ENCODE measurements around the gene VRK1. TPM values are rescaled to one million over a fixed set of nuclear protein-coding genes. Genes with fewer than 3 reads are reported as not detected.
A peak's percentile ranks its signal among the peaks of the same experiment; 100 is the strongest.

Gene VRK1
- polyA plus RNA-seq, 1 experiment = 8.3 TPM

- no peaks in the 10 kb centered on the region for H3K27me3 ChIP-seq (ENCODE audit: control insufficient read depth, insufficient read depth, low read length)
- H3K4me3 ChIP-seq (ENCODE audit: low read depth, low read length) = no peak overlapping the region
- ChIA-PET POLR2A (no interaction called here), CTCF (no interaction called here)
- DNase-seq (ENCODE audit: low read depth, low spot score) = no peak
- no peak for TF ChIP-seq CTCF (IDR thresholded peaks at IDR 0.05; ENCODE audit: low read depth, low read length)
- H3K27ac ChIP-seq (ENCODE audit: low read depth, low read length) = no peak overlapping the region
- H3K9me3 ChIP-seq (ENCODE audit: control insufficient read depth, insufficient read depth, low read length) = no peaks in the 10 kb centered on the region
These were observed 14.9 kb downstream of the VRK1 start for GRCh38 chr14:96811985-96812667.

DNA sequence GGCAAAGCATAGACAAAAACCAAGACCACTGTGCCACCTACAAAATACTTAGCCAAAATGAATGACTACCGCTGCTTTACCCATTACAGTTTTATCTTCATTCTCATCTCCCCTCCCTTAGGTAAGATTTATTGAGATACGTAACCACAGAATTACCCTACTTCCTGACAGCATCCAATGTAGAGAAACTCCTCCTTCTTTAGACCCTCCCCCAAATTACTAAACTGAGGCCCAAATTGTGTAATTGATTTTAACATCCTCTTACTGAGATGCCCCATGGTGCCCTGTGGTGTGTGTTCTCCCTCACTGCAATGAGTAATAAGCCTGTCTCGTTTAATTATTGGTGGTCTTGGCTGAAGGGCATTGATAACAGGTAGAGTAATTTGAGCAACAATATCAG lies 19.1 kb downstream of the VRK1 start:
- DNase-seq (ENCODE audit: low read depth, low spot score) = no peak
- Histone ChIP-seq H3K4me3 (ENCODE audit: low read depth, low read length) (no peak overlapping the region), H3K27me3 (ENCODE audit: control insufficient read depth, insufficient read depth, low read length) (no peaks in the 10 kb centered on the region), H3K27ac (ENCODE audit: low read depth, low read length) (no peak overlapping the region), H3K9me3 (ENCODE audit: control insufficient read depth, insufficient read depth, low read length) (no peaks in the 10 kb centered on the region)
- no peak for TF ChIP-seq CTCF (IDR thresholded peaks at IDR 0.05; ENCODE audit: low read depth, low read length)
- ChIA-PET POLR2A (no interaction called here), CTCF (no interaction called here)

GRCh38 chr14:96817750-96818666 lies 20.8 kb downstream of the VRK1 start:
- CTCF ChIA-PET = interaction anchor here (0.6 to 1.0 kb wide), 2 partner anchors 35 to 251 kb away, joined by 3 read pairs; no protein-coding TSS in a partner anchor
- TF ChIP-seq CTCF (IDR thresholded peaks at IDR 0.05; ENCODE audit: low read depth, low read length) = no peak
- POLR2A ChIA-PET = no interaction called here
- peak overlapping the region; percentile 8; the same call in 1 of the 2 replicates for H3K4me3 ChIP-seq (ENCODE audit: low read depth, low read length)
- H3K27me3 ChIP-seq (ENCODE audit: control insufficient read depth, insufficient read depth, low read length) = no peaks in the 10 kb centered on the region
- no peak overlapping the region for H3K27ac ChIP-seq (ENCODE audit: low read depth, low read length)
- no peaks in the 10 kb centered on the region for H3K9me3 ChIP-seq (ENCODE audit: control insufficient read depth, insufficient read depth, low read length)
- DNase-seq (ENCODE audit: low read depth, low spot score) = no peak

- POLR2A ChIA-PET = no interaction called here
- H3K9me3 ChIP-seq (ENCODE audit: control insufficient read depth, insufficient read depth, low read length) = no peaks in the 10 kb centered on the region
- DNase-seq (ENCODE audit: low read depth, low spot score) = no peak
- H3K4me3 ChIP-seq (ENCODE audit: low read depth, low read length) = no peak overlapping the region
- H3K27me3 ChIP-seq (ENCODE audit: control insufficient read depth, insufficient read depth, low read length) = no peaks in the 10 kb centered on the region
- no peak for TF ChIP-seq CTCF (IDR thresholded peaks at IDR 0.05; ENCODE audit: low read depth, low read length)
- CTCF ChIA-PET = interaction anchor here (0.5 to 1.2 kb wide), 2 partner anchors 8 to 31 kb away, joined by 4 to 7 read pairs; no protein-coding TSS in a partner anchor
- no peak overlapping the region for H3K27ac ChIP-seq (ENCODE audit: low read depth, low read length)
These were observed 24.3 kb downstream of the VRK1 start for GRCh38 chr14:96821501-96821900.

GRCh38 chr14:96823652-96824051 lies 26.5 kb downstream of the VRK1 start:
- CTCF ChIA-PET = interaction anchor here (1.0 to 5.6 kb wide), 2 partner anchors 29 to 257 kb away, joined by 3 to 38 read pairs; no protein-coding TSS in a partner anchor
- no peak overlapping the region for H3K27ac ChIP-seq (ENCODE audit: low read depth, low read length)

More at GRCh38 chr14:96823652-96824051, 26.5 kb downstream of the VRK1 start:
- Histone ChIP-seq H3K9me3 (ENCODE audit: control insufficient read depth, insufficient read depth, low read length) (no peaks in the 10 kb centered on the region), H3K4me3 (ENCODE audit: low read depth, low read length) (no peak overlapping the region), H3K27me3 (ENCODE audit: control insufficient read depth, insufficient read depth, low read length) (no peaks in the 10 kb centered on the region)
- DNase-seq (ENCODE audit: low read depth, low spot score) = no peak
- no peak for TF ChIP-seq CTCF (IDR thresholded peaks at IDR 0.05; ENCODE audit: low read depth, low read length)
- POLR2A ChIA-PET = no interaction called here

All from AG04450 (cell line).